H9 (cell line): ENCODE data around the gene TFRC. TPM values are rescaled to one million over a fixed set of nuclear protein-coding genes. Genes with fewer than 3 reads are reported as not detected.

ENCODE experiments used
- DNase-seq: peaks from one replicate; pipeline ENCODE4 v3.0.0-alpha.2; 2017
- H2AFZ ChIP-seq: one replicate; pipeline ENCODE4 v1.6.1; 2013; ENCODE audit warnings: mild to moderate bottlenecking, low read length, control low read depth, moderate library complexity
- H2AK5ac ChIP-seq: 2 replicates; pipeline ENCODE4 v1.6.1; 2013; ENCODE audit warnings: low read length, control low read depth, mixed read lengths; ENCODE audit not compliant: insufficient read length
- H2BK120ac ChIP-seq: one replicate; pipeline ENCODE4 v1.6.1; 2013; ENCODE audit warnings: low read depth, mild to moderate bottlenecking, low read length, control low read depth, inconsistent platforms; ENCODE audit not compliant: poor library complexity, severe bottlenecking
- H2BK12ac ChIP-seq: 2 replicates; pipeline ENCODE4 v1.6.1; 2013; ENCODE audit warnings: low read length, control low read depth, mixed read lengths, low read depth; ENCODE audit not compliant: insufficient read length
- H2BK15ac ChIP-seq: 2 replicates; pipeline ENCODE4 v1.6.1; 2013; ENCODE audit warnings: low read depth, low read length, control low read depth
- H2BK20ac ChIP-seq: one replicate; pipeline ENCODE4 v1.6.1; 2013; ENCODE audit warnings: low read depth, mild to moderate bottlenecking, low read length, control low read depth, inconsistent platforms; ENCODE audit not compliant: poor library complexity, severe bottlenecking
- H2BK5ac ChIP-seq: 2 replicates; pipeline ENCODE4 v1.6.1; 2013; ENCODE audit warnings: low read length, control low read depth, mixed read lengths; ENCODE audit not compliant: insufficient read length
- H3K14ac ChIP-seq: 2 replicates; pipeline ENCODE4 v1.6.1; 2013; ENCODE audit warnings: low read length, control low read depth; ENCODE audit not compliant: insufficient read depth
- H3K18ac ChIP-seq: 2 replicates; pipeline ENCODE4 v1.6.1; 2013; ENCODE audit warnings: low read depth, mild to moderate bottlenecking, mixed read lengths, low read length, control low read depth; ENCODE audit not compliant: insufficient read length
- H3K23ac ChIP-seq: 2 replicates; pipeline ENCODE4 v1.6.1; 2013; ENCODE audit warnings: low read length, control low read depth, mixed read lengths, low read depth; ENCODE audit not compliant: insufficient read length
- H3K23me2 ChIP-seq: 2 replicates; pipeline ENCODE4 v1.6.1; 2013; ENCODE audit warnings: low read depth, mild to moderate bottlenecking, mixed read lengths, low read length, control low read depth; ENCODE audit not compliant: insufficient read length, poor library complexity, severe bottlenecking
- H3K27ac ChIP-seq: 2 replicates; pipeline ENCODE4 v1.5.1; 2013; ENCODE audit warnings: low read length, control low read depth, mixed read lengths, low read depth; ENCODE audit not compliant: insufficient read length
- H3K27me3 ChIP-seq: 2 replicates; pipeline ENCODE4 v1.6.1; 2013; ENCODE audit warnings: low read length, control low read depth, inconsistent platforms; ENCODE audit not compliant: insufficient read depth
- H3K4ac ChIP-seq: 2 replicates; pipeline ENCODE4 v1.6.1; 2013; ENCODE audit warnings: low read depth, mild to moderate bottlenecking, control low read depth, inconsistent platforms, low read length, moderate library complexity
- H3K4me1 ChIP-seq: 2 replicates; pipeline ENCODE4 v1.6.1; 2013; ENCODE audit warnings: low read length, control low read depth, inconsistent platforms; ENCODE audit not compliant: insufficient read depth
- H3K4me2 ChIP-seq: 2 replicates; pipeline ENCODE4 v1.6.1; 2013; ENCODE audit warnings: low read length, control low read depth, mixed read lengths; ENCODE audit not compliant: insufficient read length, insufficient read depth
- H3K56ac ChIP-seq: 2 replicates; pipeline ENCODE4 v1.6.1; 2013; ENCODE audit warnings: low read depth, mild to moderate bottlenecking, mixed read lengths, low read length, control low read depth; ENCODE audit not compliant: insufficient read length
- H3K79me1 ChIP-seq: 2 replicates; pipeline ENCODE4 v1.6.1; 2013; ENCODE audit warnings: low read depth, mild to moderate bottlenecking, moderate library complexity, low read length, control low read depth, inconsistent platforms; ENCODE audit not compliant: insufficient read depth, poor library complexity, severe bottlenecking
- H3K79me2 ChIP-seq: 2 replicates; pipeline ENCODE4 v1.6.1; 2013; ENCODE audit warnings: low read length, control low read depth, inconsistent platforms; ENCODE audit not compliant: insufficient read depth
- H3K9ac ChIP-seq: 2 replicates; pipeline ENCODE4 v1.6.1; 2013; ENCODE audit warnings: low read length, control low read depth, mixed read lengths; ENCODE audit not compliant: insufficient read length; ENCODE audit errors: extremely low read depth
- H3K9me3 ChIP-seq: one replicate; pipeline ENCODE4 v1.6.1; 2013; ENCODE audit warnings: low read depth, low read length, inconsistent platforms; ENCODE audit not compliant: control insufficient read depth
- H3T11ph ChIP-seq: one replicate; pipeline ENCODE4 v1.6.1; 2013; ENCODE audit warnings: mild to moderate bottlenecking, low read length, control low read depth, inconsistent platforms
- H4K20me1 ChIP-seq: one replicate; pipeline ENCODE4 v1.6.1; 2013; ENCODE audit not compliant: control insufficient read depth, insufficient read length, insufficient read depth
- H4K5ac ChIP-seq: 2 replicates; pipeline ENCODE4 v1.6.1; 2013; ENCODE audit warnings: low read depth, mild to moderate bottlenecking, mixed read lengths, low read length, control low read depth; ENCODE audit not compliant: insufficient read length
- H4K8ac ChIP-seq: replicated peaks from 2 replicates; pipeline ENCODE4 v1.6.1; 2013; ENCODE audit warnings: low read length, control low read depth, mixed read lengths, low read depth; ENCODE audit not compliant: insufficient read length
- H4K91ac ChIP-seq: 2 replicates; pipeline ENCODE4 v1.6.1; 2013; ENCODE audit warnings: low read depth, mild to moderate bottlenecking, moderate library complexity, mixed read lengths, low read length, control low read depth; ENCODE audit not compliant: insufficient read length
- H3K27ac Mint-ChIP-seq, 3 experiments: 2 replicates in 2 of 3; 3 replicates in 1 of 3; pipeline ENCODE4 v1.8.0; 2020 to 2021; ENCODE audit warnings: mixed read lengths in 3 of 3, mild to moderate bottlenecking in 1 of 3, moderate library complexity in 1 of 3
- H3K27me3 Mint-ChIP-seq: 2 replicates; pipeline ENCODE4 v1.8.0; 2021; ENCODE audit warnings: low read depth, mild to moderate bottlenecking, moderate library complexity, mixed read lengths
- H3K36me3 Mint-ChIP-seq, 3 experiments: 2 replicates in 2 of 3; 3 replicates in 1 of 3; pipeline ENCODE4 v1.8.0; 2020 to 2021; ENCODE audit warnings: low read depth in 3 of 3, mixed read lengths in 3 of 3; ENCODE audit not compliant: insufficient read depth in 1 of 3
- H3K4me1 Mint-ChIP-seq, 2 experiments: 2 replicates each; pipeline ENCODE4 v1.8.0; 2020; ENCODE audit warnings: mixed read lengths in 2 of 2
- H3K4me3 Mint-ChIP-seq, 2 experiments: 2 replicates in 1 of 2; 3 replicates in 1 of 2; pipeline ENCODE4 v1.8.0; 2020 to 2021; ENCODE audit warnings: mild to moderate bottlenecking in 2 of 2, mixed read lengths in 2 of 2, moderate library complexity in 1 of 2
- H3K9me3 Mint-ChIP-seq, 2 experiments: 2 replicates in 1 of 2; 3 replicates in 1 of 2; pipeline ENCODE4 v1.8.0; 2020; ENCODE audit warnings: mild to moderate bottlenecking in 2 of 2, mixed read lengths in 2 of 2, moderate library complexity in 1 of 2
- CTCF ChIP-seq: fragments of 200-600 bp; sonication (generic); conservative IDR thresholded peaks from 3 replicates; pipeline ENCODE4 v1.8.0; 2021; ENCODE audit warnings: antibody characterized with exemption, mild to moderate bottlenecking
- WGBS: extraction: QIAGEN DNeasy Blood & Tissue Kit; methylation state at CpG from one replicate; pipeline ENCODE4 v1.1.7; 2013; ENCODE audit warnings: missing lambda C conversion rate, low lambda C conversion rate, mixed read lengths; ENCODE audit not compliant: insufficient read length; ENCODE audit errors: extremely low coverage; 5-methylcytosine and 5-hydroxymethylcytosine counted together
- total RNA-seq: library from RNA; stranded (reverse); gene quantifications from 2 replicates; pipeline ENCODE4 v1.2.1, GENCODE V29; 2021

The TFRC gene
- total RNA-seq, 1 experiment from 2014 or later, result 135 TPM

- Histone ChIP-seq H3K18ac (no peak overlapping the region), H3K27ac (no peak overlapping the region), H3K23me2 (no peaks in the 10 kb centered on the region), H3K14ac (no peak overlapping the region), H3T11ph (no peak overlapping the region), H2BK15ac (no peak overlapping the region), H2BK20ac (no peak overlapping the region), H3K56ac (no peak overlapping the region), H4K8ac (no peak overlapping the region), H2BK120ac (no peak overlapping the region), H3K27me3 (no peaks in the 10 kb centered on the region), H2BK12ac (no peak overlapping the region), H3K79me2 (no peaks in the 10 kb centered on the region), H3K9me3 (no peaks in the 10 kb centered on the region), H3K4me2 (no peak overlapping the region), H4K20me1 (no peaks in the 10 kb centered on the region), H2AFZ (no peak overlapping the region), H3K4ac (no peak overlapping the region), H4K5ac (no peak overlapping the region), H3K79me1 (no peaks in the 10 kb centered on the region), H2BK5ac (no peak overlapping the region), H3K23ac (no peak overlapping the region), H4K91ac (no peak overlapping the region), H2AK5ac (no peak overlapping the region), H3K9ac (no peak overlapping the region), H3K4me1 (no peaks in the 10 kb centered on the region)
- no peak for TF ChIP-seq CTCF
- Mint-ChIP-seq H3K4me3 (no peak overlapping the region), H3K4me1 (peaks cover 3 to 8% of the 10 kb centered on the region in 2 experiments), H3K27ac (no peak overlapping the region), H3K9me3 (no peaks in the 10 kb centered on the region), H3K36me3 (peaks cover 28 to 64% (median 55%) of the 10 kb centered on the region in 3 experiments; a peak in 6 of 7 replicates), H3K27me3 (peaks cover 1% of the 10 kb centered on the region; the same call in 1 of the 2 replicates)
- no CpG with 5 or more reads among the region's 11 CpGs for WGBS
- DNase-seq, result no peak
Measured at GRCh38 chr3:196049653-196050052, 32.2 kb downstream of the TFRC start.
